PFSK-1 (cell line): ENCODE data around the gene CCDC70.

ENCODE experiments used
- POLR2AphosphoS5 ChIP-seq: IDR thresholded peaks from 2 replicates; pipeline ENCODE4 v1.6.1; 2012; ENCODE audit warnings: low read depth, mild to moderate bottlenecking, control low read depth, low read length, moderate library complexity
- TAF1 ChIP-seq: IDR thresholded peaks from 2 replicates; pipeline ENCODE4 v1.6.1; 2012; ENCODE audit warnings: low read length, control low read depth, borderline replicate concordance; ENCODE audit not compliant: insufficient read depth
- TF ChIP-seq, protein P1 (sequence below), 2 experiments: IDR thresholded peaks; 2 replicates each; pipeline versions ENCODE4 v1.6.1 to v1.8.0; 2011 to 2012; ENCODE audit warnings: low read depth in 2 of 2, low read length in 2 of 2, control low read depth in 1 of 2, inconsistent platforms in 1 of 2, mild to moderate bottlenecking in 1 of 2, moderate library complexity in 1 of 2; ENCODE audit not compliant: insufficient read depth in 1 of 2

DNA sequence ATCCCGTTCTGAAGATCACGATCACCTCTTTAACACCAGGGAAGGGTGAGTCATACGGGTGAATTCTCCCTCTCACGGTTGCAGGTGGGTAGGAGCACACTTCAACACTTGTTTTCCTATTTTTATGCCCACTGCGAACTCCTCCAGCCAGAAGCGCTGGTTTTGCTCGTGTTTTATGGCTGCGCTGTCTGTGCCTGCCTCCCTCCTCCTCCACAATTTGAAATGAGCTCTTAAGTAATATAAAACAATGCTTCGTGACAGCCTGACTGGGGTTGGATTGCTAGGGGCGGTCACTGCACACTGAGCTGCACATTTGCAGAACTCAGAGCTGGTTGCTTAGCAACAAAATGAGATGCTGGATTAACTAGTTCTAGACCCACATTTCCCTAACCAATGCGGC is 12.9 kb downstream of the CCDC70 start:
- TF ChIP-seq TAF1 (no peak), POLR2AphosphoS5 (no peak)
- TF ChIP-seq, protein P1, sequence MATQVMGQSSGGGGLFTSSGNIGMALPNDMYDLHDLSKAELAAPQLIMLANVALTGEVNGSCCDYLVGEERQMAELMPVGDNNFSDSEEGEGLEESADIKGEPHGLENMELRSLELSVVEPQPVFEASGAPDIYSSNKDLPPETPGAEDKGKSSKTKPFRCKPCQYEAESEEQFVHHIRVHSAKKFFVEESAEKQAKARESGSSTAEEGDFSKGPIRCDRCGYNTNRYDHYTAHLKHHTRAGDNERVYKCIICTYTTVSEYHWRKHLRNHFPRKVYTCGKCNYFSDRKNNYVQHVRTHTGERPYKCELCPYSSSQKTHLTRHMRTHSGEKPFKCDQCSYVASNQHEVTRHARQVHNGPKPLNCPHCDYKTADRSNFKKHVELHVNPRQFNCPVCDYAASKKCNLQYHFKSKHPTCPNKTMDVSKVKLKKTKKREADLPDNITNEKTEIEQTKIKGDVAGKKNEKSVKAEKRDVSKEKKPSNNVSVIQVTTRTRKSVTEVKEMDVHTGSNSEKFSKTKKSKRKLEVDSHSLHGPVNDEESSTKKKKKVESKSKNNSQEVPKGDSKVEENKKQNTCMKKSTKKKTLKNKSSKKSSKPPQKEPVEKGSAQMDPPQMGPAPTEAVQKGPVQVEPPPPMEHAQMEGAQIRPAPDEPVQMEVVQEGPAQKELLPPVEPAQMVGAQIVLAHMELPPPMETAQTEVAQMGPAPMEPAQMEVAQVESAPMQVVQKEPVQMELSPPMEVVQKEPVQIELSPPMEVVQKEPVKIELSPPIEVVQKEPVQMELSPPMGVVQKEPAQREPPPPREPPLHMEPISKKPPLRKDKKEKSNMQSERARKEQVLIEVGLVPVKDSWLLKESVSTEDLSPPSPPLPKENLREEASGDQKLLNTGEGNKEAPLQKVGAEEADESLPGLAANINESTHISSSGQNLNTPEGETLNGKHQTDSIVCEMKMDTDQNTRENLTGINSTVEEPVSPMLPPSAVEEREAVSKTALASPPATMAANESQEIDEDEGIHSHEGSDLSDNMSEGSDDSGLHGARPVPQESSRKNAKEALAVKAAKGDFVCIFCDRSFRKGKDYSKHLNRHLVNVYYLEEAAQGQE (IDR thresholded peaks at IDR 0.05; ENCODE audit: insufficient read depth in 1 of 2, low read depth in 2 of 2, low read length in 2 of 2) = no peak
